Measurements from ENCODE around the gene FAM83G. TPM values are rescaled to one million over a fixed set of nuclear protein-coding genes. Genes with fewer than 3 reads are reported as not detected.

Gene FAM83G, protein sequence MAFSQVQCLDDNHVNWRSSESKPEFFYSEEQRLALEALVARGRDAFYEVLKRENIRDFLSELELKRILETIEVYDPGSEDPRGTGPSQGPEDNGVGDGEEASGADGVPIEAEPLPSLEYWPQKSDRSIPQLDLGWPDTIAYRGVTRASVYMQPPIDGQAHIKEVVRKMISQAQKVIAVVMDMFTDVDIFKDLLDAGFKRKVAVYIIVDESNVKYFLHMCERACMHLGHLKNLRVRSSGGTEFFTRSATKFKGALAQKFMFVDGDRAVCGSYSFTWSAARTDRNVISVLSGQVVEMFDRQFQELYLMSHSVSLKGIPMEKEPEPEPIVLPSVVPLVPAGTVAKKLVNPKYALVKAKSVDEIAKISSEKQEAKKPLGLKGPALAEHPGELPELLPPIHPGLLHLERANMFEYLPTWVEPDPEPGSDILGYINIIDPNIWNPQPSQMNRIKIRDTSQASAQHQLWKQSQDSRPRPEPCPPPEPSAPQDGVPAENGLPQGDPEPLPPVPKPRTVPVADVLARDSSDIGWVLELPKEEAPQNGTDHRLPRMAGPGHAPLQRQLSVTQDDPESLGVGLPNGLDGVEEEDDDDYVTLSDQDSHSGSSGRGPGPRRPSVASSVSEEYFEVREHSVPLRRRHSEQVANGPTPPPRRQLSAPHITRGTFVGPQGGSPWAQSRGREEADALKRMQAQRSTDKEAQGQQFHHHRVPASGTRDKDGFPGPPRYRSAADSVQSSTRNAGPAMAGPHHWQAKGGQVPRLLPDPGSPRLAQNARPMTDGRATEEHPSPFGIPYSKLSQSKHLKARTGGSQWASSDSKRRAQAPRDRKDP
- 30.4 to 39.4 TPM (median 34.4 TPM) in 5 replicates for total RNA-seq (2022; extraction: Qiagen RNA extraction)

DNA sequence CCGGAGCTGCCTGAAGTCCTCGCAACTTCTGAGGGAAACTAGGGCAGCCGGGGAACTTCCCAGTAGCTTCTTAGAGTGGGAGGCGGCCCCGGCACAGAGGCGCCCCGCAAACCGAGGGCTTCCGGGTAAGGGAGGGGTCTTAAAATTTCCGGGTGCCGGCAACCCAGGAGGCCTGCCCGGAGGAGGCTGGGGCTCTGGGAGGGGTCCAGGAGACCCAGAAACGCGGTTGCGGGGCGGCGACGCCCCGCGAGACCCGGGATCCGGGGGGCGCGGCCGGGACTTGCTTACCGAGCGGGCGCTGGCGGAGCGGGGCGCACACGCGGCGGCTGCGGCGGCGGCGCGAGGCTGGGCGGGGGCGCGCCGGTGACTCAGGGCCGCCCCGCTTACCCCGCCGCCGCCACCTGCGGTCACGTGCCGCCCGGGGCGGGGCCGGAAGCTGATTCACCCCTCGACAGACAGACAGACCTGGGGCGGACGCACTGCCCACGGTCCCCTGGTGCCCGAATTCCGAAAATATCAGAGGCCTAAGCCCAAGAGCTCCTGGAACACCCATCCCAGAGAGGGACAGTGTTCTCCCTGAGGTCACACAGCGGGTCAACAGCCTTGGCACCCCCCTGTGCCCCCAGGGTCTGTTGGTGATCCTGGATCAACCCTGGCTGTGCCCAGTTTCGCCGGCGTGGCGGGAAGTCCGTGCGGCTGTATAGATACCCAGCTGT lies at the start of gene FAM83G:
Gene FAM83G (minus strand): TSS at position 344 of the 716 bp plus-strand sequence. CDS start 723 bp downstream, outside the sequence.

DNA sequence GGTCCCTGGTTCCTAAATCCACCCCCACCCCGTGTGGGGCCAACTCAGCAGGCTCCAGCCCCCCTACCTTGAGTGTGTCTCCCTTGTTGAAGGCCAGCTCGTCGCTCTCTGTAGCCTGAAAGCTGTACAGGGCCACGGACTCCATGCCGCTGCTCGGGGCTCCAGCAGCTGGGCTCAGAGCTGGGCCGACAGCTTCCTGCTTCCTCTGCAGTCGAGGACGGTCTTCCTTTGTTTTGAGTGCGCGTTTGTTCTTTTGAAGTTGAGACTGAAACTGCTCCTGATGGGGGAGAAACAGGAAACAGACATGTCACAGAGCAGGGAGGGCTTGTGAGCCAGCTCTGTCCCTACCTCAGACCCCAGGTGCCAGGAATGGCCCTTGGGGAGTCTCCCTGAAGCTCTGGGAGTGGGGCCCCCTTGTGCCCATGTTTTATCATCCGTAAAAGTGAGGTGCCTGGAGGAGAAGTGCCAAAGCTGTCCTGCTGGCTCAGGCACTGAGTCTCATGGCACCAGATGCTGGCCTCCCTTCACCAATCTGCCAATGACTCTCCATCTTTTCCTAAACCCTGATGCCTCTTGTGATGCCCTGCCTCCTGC lies 42.3 kb upstream of the FAM83G start, which contains the start of gene GRAP:
Gene GRAP (minus strand): TSS at position 176 of the 594 bp plus-strand sequence. CDS start 31 bp downstream, at position 145.

DNA sequence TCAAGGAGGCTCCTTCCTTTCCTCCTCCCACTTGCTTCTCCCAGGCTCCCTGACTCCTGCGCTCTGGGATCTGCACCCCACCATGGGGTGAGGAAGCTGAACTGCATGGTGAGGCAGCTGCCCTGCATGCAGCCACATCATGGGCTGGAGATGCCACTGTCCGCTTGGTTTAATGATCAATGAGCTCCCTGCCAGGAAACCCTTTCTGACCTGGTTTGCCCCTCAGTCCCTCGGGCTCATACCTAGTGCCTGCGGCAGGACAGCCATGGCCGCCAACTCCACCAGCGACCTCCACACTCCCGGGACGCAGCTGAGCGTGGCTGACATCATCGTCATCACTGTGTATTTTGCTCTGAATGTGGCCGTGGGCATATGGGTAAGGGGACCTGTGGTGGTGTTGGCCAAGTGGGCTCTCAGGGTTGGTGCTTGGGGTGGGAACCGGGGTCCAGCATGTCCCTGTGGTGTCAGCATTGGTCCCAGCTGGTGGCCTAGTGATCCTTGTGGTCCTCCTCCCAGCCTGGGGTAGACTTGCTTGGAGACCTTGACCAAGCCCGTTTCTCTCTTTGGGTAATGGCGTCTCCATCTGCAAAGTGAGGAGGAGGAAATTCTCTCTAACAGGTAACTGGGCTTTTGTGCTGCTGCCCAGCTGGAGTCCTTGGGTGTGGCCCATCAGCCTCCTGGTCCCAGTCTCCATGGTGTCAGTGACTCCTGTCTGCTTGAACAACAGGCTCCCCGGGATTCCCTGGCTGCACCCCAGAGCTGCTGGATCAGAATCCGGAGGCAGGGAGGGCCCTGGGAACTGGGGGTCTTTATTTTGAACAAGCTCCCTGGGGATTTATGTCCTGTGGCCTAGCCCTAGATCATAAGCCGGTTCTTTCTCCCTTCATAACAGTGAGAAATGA lies 52.4 kb downstream of the FAM83G start, which contains the start of gene SLC5A10:
Gene SLC5A10 (plus strand): TSS at position 225 of the 902 bp plus-strand sequence. CDS start 41 bp downstream, at position 266.

Other genes starting within 250 kb of the FAM83G start
- gene TVP23B, start 223.6 kb downstream of the FAM83G start, total RNA-seq (2022; extraction: Qiagen RNA extraction): 56.8 to 75.7 TPM (median 59.4 TPM) in 5 replicates
- gene PRPSAP2, start 146.6 kb downstream of the FAM83G start, total RNA-seq (2022; extraction: Qiagen RNA extraction): 37.7 to 41.1 TPM (median 38.7 TPM) in 5 replicates
- gene SLC5A10, start 52.6 kb downstream of the FAM83G start, total RNA-seq (2022; extraction: Qiagen RNA extraction): 0.13 to 0.27 TPM (median 0.17 TPM) in 5 replicates
- gene GRAP, start 42.2 kb upstream of the FAM83G start, total RNA-seq (2022; extraction: Qiagen RNA extraction): 0.24 to 0.53 TPM (median 0.38 TPM) in 5 replicates
- gene GRAPL, start 122.8 kb upstream of the FAM83G start, total RNA-seq (2022; extraction: Qiagen RNA extraction): 0.11 to 0.22 TPM (median 0.11 TPM) in 3 of 5 replicates, not detected in the others
- gene EPN2, start 232.6 kb upstream of the FAM83G start, total RNA-seq (2022; extraction: Qiagen RNA extraction): 45.3 to 65.0 TPM (median 55.3 TPM) in 5 replicates